Breast epithelium (tissue), 3 donors: ENCODE results near the gene MMAA.

Experiments
- CTCF ChIP-seq, 3 donors: fragments of 450-650 bp; IDR thresholded peaks; one replicate each; pipeline ENCODE4 v1.5.1; 2016 to 2017; ENCODE audit warnings: antibody characterized with exemption in 3 of 3, mild to moderate bottlenecking in 3 of 3, moderate library complexity in 3 of 3
- POLR2A ChIP-seq: fragments of 450-650 bp; IDR thresholded peaks from one replicate; pipeline ENCODE4 v1.6.1; 2016; ENCODE audit warnings: antibody characterized with exemption, mild to moderate bottlenecking, moderate library complexity

- TF ChIP-seq CTCF (IDR thresholded peaks at IDR 0.05) (no peak), POLR2A (no peak)
These were observed 46.6 kb downstream of the MMAA start for GRCh38 chr4:145665773-145666172.
